Tibial nerve (tissue), 4 donors: ENCODE data around the gene KLHL17. TPM values are rescaled to one million over a fixed set of nuclear protein-coding genes. Genes with fewer than 3 reads are reported as not detected.

Source experiments
- DNase-seq, 2 donors: peaks; one replicate each; pipeline ENCODE4 v3.0.0-alpha.2; 2019; ENCODE audit warnings: low spot score in 2 of 2
- H3K27ac ChIP-seq, 4 donors: fragments of 200-600 bp; sonication (generic) in 3 of 4; one replicate each; pipeline ENCODE4 v1.5.1; 2017 to 2019; ENCODE audit warnings: mild to moderate bottlenecking in 1 of 4
- H3K27me3 ChIP-seq, 2 donors: fragments of 200-600 bp; sonication (generic) in 1 of 2; one replicate each; pipeline versions ENCODE4 v1.5.1 to v1.6.0; 2017 to 2019
- H3K36me3 ChIP-seq, 3 donors: fragments of 200-600 bp; sonication (generic); one replicate each; pipeline ENCODE4 v1.5.1; 2018 to 2019
- H3K4me1 ChIP-seq, 4 donors: fragments of 200-600 bp; sonication (generic) in 3 of 4; one replicate each; pipeline ENCODE4 v1.5.1; 2017 to 2019
- H3K4me3 ChIP-seq, 4 donors: fragments of 200-600 bp; sonication (generic) in 3 of 4; one replicate each; pipeline ENCODE4 v1.5.1; 2017 to 2019; ENCODE audit warnings: mild to moderate bottlenecking in 1 of 4, moderate library complexity in 1 of 4
- H3K9me3 ChIP-seq, 4 donors: fragments of 200-600 bp; sonication (generic) in 3 of 4; one replicate each; pipeline ENCODE4 v1.5.1; 2017 to 2019
- EP300 ChIP-seq, 2 donors: sonication (generic); formaldehyde crosslinking; IDR thresholded peaks; one replicate each; pipeline ENCODE4 v1.6.1; 2017; ENCODE audit warnings: antibody characterized with exemption in 2 of 2, mild to moderate bottlenecking in 1 of 2
- POLR2A ChIP-seq, 2 donors: fragments of 450-650 bp; IDR thresholded peaks; one replicate each; pipeline ENCODE4 v1.6.1; 2017; ENCODE audit warnings: antibody characterized with exemption in 2 of 2, mild to moderate bottlenecking in 2 of 2, moderate library complexity in 2 of 2
- WGBS, 2 donors: methylation state at CpG; one replicate each; pipeline ENCODE4 v1.1.5; 2018; 5-methylcytosine and 5-hydroxymethylcytosine counted together
- total RNA-seq, 4 donors: library from RNA; depleted of rRNA; stranded (reverse); fragments of >200 nt; gene quantifications; one replicate each; pipeline ENCODE4 v1.1.0, GENCODE V29; 2016
- TF ChIP-seq, protein P1 (sequence below), 5 experiments: fragments of 200-600 bp in 3 of 5; fragments of 450-650 bp in 2 of 5; sonication (generic) in 3 of 5; IDR thresholded peaks; one replicate each; pipeline ENCODE4 v1.5.1; 2016 to 2019; ENCODE audit warnings: antibody characterized with exemption in 5 of 5, mild to moderate bottlenecking in 3 of 5, moderate library complexity in 2 of 5

KLHL17 gene
- total RNA-seq, 4 donors from 2014 or later, result 4.2 to 19.2 (median 11.9) TPM

DNA sequence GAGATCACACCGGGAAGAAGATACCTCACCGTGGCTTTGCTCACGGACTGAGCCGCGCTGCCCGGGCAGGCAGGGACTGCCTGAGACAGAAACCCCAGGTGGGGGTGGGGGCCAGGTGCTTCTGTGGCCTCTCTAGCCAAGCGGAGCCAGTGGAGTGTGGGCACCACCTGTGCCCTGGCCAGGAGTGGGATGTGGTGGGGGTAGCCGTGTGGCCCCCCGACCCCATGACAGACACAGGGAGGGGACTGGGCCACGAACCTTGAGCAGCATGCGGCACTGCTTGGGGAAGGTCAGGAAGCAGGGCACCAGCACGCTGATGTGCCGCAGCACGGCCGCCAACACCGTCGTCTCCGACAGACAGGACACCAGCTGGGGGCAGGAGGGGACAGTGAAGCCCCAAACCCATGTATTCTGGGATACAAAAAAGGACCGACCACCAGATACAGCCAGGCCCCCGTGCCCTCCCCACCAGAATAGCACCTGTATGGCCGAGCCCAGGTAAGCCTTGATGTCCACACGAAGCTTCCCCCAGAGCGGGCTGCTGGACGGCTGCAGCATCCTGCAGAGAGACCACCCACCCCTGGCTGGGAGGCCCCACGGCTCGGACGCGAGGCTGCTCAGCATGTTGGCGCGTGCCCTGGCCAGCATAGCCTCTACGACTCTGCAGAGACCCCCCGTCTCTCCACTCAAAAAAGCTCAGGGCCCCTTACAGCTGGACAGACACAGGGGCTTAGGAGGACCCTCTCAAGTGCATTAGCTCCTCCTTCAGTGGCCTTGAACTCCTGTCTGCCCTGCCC, 6.7 kb upstream of the KLHL17 start:
- Histone ChIP-seq H3K36me3 (peaks cover 8 to 84% (median 31%) of the 10 kb centered on the region in 3 donors), H3K27me3 (no peaks in the 10 kb centered on the region), H3K4me1 (peaks cover 8 to 24% (median 15%) of the 10 kb centered on the region in 4 donors), H3K9me3 (no peaks in the 10 kb centered on the region), H3K27ac (no peak overlapping the region), H3K4me3 (no peak overlapping the region)
- DNase-seq, result no peak
- WGBS, 2 donors, result 86 to 89% methylated on average over 30 to 32 of the region's 32 CpGs
- TF ChIP-seq, protein P1, sequence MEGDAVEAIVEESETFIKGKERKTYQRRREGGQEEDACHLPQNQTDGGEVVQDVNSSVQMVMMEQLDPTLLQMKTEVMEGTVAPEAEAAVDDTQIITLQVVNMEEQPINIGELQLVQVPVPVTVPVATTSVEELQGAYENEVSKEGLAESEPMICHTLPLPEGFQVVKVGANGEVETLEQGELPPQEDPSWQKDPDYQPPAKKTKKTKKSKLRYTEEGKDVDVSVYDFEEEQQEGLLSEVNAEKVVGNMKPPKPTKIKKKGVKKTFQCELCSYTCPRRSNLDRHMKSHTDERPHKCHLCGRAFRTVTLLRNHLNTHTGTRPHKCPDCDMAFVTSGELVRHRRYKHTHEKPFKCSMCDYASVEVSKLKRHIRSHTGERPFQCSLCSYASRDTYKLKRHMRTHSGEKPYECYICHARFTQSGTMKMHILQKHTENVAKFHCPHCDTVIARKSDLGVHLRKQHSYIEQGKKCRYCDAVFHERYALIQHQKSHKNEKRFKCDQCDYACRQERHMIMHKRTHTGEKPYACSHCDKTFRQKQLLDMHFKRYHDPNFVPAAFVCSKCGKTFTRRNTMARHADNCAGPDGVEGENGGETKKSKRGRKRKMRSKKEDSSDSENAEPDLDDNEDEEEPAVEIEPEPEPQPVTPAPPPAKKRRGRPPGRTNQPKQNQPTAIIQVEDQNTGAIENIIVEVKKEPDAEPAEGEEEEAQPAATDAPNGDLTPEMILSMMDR (IDR thresholded peaks at IDR 0.05), result no peak
- no peak for TF ChIP-seq POLR2A (IDR thresholded peaks at IDR 0.05)
- TF ChIP-seq EP300 (IDR thresholded peaks at IDR 0.05), result no peak

DNA sequence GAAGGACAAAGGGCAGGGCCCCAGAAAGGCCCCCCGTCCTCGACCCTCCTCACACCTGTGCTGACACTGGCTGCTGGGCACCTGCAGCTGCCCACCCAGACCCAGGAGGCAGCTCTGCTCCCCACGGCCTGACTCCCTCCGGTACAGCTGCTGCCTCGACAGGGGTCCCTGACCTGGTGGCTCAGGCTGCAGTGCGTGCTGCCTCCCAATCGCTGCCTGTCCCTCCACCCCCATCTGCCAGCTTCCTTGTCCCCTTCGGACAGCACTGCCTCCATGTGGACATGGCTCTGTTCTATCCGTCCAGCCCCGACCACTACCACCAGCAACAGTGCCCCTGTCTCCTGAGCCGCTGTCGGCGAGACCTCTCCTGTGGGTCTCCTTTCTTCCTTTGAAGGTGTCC, 5.5 kb upstream of the KLHL17 start:
- peaks cover 8 to 31% (median 21%) of the 10 kb centered on the region in 4 donors for H3K4me1 ChIP-seq
- no peaks in the 10 kb centered on the region for H3K9me3 ChIP-seq
- no peak overlapping the region for H3K27ac ChIP-seq
- WGBS, 2 donors, result 79 to 80% methylated on average over 12 to 13 of the region's 13 CpGs
- no peaks in the 10 kb centered on the region for H3K27me3 ChIP-seq
- no peak for DNase-seq
- TF ChIP-seq, protein P1 (IDR thresholded peaks at IDR 0.05), result no peak
- no peak for TF ChIP-seq POLR2A (IDR thresholded peaks at IDR 0.05)
- no peak for TF ChIP-seq EP300 (IDR thresholded peaks at IDR 0.05)
- no peak overlapping the region for H3K4me3 ChIP-seq
- peaks cover under 1 to 72% (median 30%) of the 10 kb centered on the region in 3 donors for H3K36me3 ChIP-seq

- peaks cover 8 to 36% (median 24%) of the 10 kb centered on the region in 4 donors for H3K4me1 ChIP-seq
- H3K4me3 ChIP-seq, result no peak overlapping the region
- H3K36me3 ChIP-seq, result peaks cover 0 to 67% (median 30%) of the 10 kb centered on the region in 3 donors
- TF ChIP-seq, protein P1 (IDR thresholded peaks at IDR 0.05), result no peak
- TF ChIP-seq POLR2A (IDR thresholded peaks at IDR 0.05), result no peak
- TF ChIP-seq EP300 (IDR thresholded peaks at IDR 0.05), result no peak
- no peak for DNase-seq
- no peaks in the 10 kb centered on the region for H3K27me3 ChIP-seq
- H3K9me3 ChIP-seq, result no peaks in the 10 kb centered on the region
- no peak overlapping the region for H3K27ac ChIP-seq
- WGBS, 2 donors, result 68 to 77% methylated on average over 6 of the region's 6 CpGs
Measured at GRCh38 chr1:955474-955873, 4.9 kb upstream of the KLHL17 start.

DNA sequence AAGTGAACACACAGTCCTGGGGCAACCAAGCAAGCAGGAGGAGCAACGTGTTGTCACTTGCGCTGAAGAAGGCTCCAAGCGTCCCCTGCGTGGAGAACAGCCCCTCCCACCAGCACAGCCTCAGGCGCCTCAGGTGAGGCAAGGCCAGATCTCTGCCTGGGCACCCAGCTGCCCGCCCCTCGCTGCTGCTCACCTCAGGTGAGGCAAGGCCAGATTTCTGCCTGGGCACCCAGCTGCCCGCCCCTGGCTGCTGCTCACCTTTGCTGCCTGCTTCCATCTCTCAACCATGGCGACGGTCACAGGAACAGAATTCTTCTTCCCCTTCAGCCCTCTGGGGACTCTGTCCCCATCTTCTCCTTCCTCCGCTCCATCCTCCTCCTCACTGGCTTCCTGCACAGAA, 3.7 kb upstream of the KLHL17 start:
- H3K27me3 ChIP-seq, result no peaks in the 10 kb centered on the region
- H3K4me1 ChIP-seq, result peaks cover 8 to 45% (median 24%) of the 10 kb centered on the region in 4 donors
- H3K4me3 ChIP-seq, result no peak overlapping the region
- no peak overlapping the region for H3K27ac ChIP-seq
- no peak for DNase-seq
- WGBS, 2 donors, result 87 to 93% methylated on average over 11 of the region's 11 CpGs
- no peak for TF ChIP-seq EP300 (IDR thresholded peaks at IDR 0.05)
- no peak for TF ChIP-seq POLR2A (IDR thresholded peaks at IDR 0.05)
- TF ChIP-seq, protein P1 (IDR thresholded peaks at IDR 0.05), result no peak
- peaks cover 0 to 55% (median 26%) of the 10 kb centered on the region in 3 donors for H3K36me3 ChIP-seq
- no peaks in the 10 kb centered on the region for H3K9me3 ChIP-seq
